SH-SY5Y (cell line): ENCODE results near the gene PRRX2.

Experiments
- GATA2 ChIP-seq: IDR thresholded peaks from 2 replicates; pipeline ENCODE4 v1.6.1; 2011; ENCODE audit warnings: mild to moderate bottlenecking, low read depth, low read length
- GATA3 ChIP-seq: IDR thresholded peaks from 2 replicates; pipeline ENCODE4 v1.6.1; 2011; ENCODE audit warnings: low read depth, mild to moderate bottlenecking, low read length, moderate library complexity

DNA sequence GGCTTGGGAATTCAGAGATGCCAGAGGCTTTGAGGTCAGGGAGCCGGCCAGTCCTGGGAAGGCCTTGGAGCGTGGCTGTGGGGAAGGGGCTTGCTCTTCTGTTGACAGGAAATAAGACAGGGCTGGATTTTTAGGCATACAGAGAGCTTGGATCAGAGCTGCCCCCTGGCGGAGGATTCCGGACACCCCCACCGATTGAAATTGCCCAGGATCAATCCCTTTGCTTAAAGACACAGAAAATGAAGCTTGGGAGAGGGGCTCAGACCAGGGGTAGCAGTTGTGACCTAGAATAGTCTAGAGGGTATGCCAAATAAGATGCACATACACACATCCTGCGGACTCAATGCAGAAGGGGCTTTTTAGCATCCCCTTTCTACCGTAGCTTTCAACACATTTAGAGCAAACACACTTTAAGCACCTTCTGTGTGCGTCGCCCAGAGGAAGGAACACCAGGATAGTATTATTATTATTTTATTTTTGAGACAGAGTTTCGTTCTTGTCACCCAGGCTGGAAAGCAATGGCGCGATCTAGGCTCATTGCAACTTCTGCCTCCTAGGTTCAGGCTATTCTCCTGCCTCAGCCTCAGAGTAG, 41.2 kb upstream of the PRRX2 start:
- TF ChIP-seq GATA3 (no peak), GATA2 (no peak)
